HEK293T (cell line): ENCODE measurements around the gene TM9SF4.

ENCODE experiments used
- CTCF ChIA-PET: fragments of 350-600 bp; formaldehyde crosslinking; extraction: SDS; loops from one replicate; lab custom pipeline; 2021; ENCODE audit warnings: antibody characterized with exemption, inconsistent platforms; lab: Yijun Ruan, JAX
- POLR2A ChIA-PET: fragments of 350-600 bp; formaldehyde crosslinking; extraction: SDS; loops from one replicate; lab custom pipeline; 2020; ENCODE audit warnings: antibody characterized with exemption, inconsistent platforms; lab: Yijun Ruan, JAX
- DNase-seq: peaks from one replicate; pipeline ENCODE4 v3.0.0; 2012; ENCODE audit warnings: mixed read lengths; ENCODE audit errors: extremely low spot score
- ARNT ChIP-seq: fragments of 450-650 bp; IDR thresholded peaks from 2 replicates; pipeline ENCODE4 v1.6.1; 2017; ENCODE audit warnings: mild to moderate bottlenecking
- BHLHE40 ChIP-seq: fragments of 450-650 bp; IDR thresholded peaks from 2 replicates; pipeline ENCODE4 v1.6.1; 2016; ENCODE audit warnings: mild to moderate bottlenecking, moderate library complexity, borderline replicate concordance
- CTBP1 ChIP-seq: fragments of 450-650 bp; IDR thresholded peaks from 2 replicates; pipeline ENCODE4 v1.6.1; 2016; ENCODE audit warnings: borderline replicate concordance
- ELF4 ChIP-seq: fragments of 450-650 bp; IDR thresholded peaks from 2 replicates; pipeline ENCODE4 v1.6.1; 2017; ENCODE audit warnings: antibody characterized with exemption
- FOXA1 ChIP-seq: fragments of 450-650 bp; IDR thresholded peaks from 2 replicates; pipeline ENCODE4 v1.6.1; 2016; ENCODE audit warnings: mild to moderate bottlenecking
- FOXK2 ChIP-seq: fragments of 450-650 bp; IDR thresholded peaks from 2 replicates; pipeline ENCODE4 v1.6.1; 2016; ENCODE audit warnings: mild to moderate bottlenecking
- FOXM1 ChIP-seq: fragments of 450-650 bp; IDR thresholded peaks from 2 replicates; pipeline ENCODE4 v1.6.1; 2017; ENCODE audit warnings: mild to moderate bottlenecking, borderline replicate concordance
- HDGF ChIP-seq: fragments of 450-650 bp; IDR thresholded peaks from 2 replicates; pipeline ENCODE4 v1.6.1; 2017; ENCODE audit warnings: antibody characterized with exemption, borderline replicate concordance
- L3MBTL2 ChIP-seq: fragments of 450-650 bp; conservative IDR thresholded peaks from 2 replicates; pipeline ENCODE4 v1.6.1; 2016; ENCODE audit warnings: mild to moderate bottlenecking
- LEF1 ChIP-seq: fragments of 450-650 bp; IDR thresholded peaks from 2 replicates; pipeline ENCODE4 v1.6.1; 2017; ENCODE audit warnings: mild to moderate bottlenecking, borderline replicate concordance
- NFRKB ChIP-seq: fragments of 450-650 bp; IDR thresholded peaks from 2 replicates; pipeline ENCODE4 v1.6.1; 2016; ENCODE audit warnings: mild to moderate bottlenecking, moderate library complexity
- PKNOX1 ChIP-seq: fragments of 450-650 bp; IDR thresholded peaks from 2 replicates; pipeline ENCODE4 v1.6.1; 2016
- SP1 ChIP-seq: fragments of 450-650 bp; IDR thresholded peaks from 2 replicates; pipeline ENCODE4 v1.6.1; 2017
- SUZ12 ChIP-seq: fragments of 450-650 bp; IDR thresholded peaks from 2 replicates; pipeline ENCODE4 v1.6.1; 2016; ENCODE audit warnings: mild to moderate bottlenecking
- TARDBP ChIP-seq: fragments of 450-650 bp; IDR thresholded peaks from 2 replicates; pipeline ENCODE4 v1.6.1; 2016
- ZNF384 ChIP-seq: fragments of 450-650 bp; IDR thresholded peaks from 2 replicates; pipeline ENCODE4 v1.6.1; 2016

Gene TM9SF4

GRCh38 chr20:32215147-32215546, 105.6 kb downstream of the TM9SF4 start:
- no peak for DNase-seq
- ChIA-PET CTCF (no interaction called here), POLR2A (interaction anchor here (1.5 kb wide), 1 partner anchor 8 kb away, joined by 4 read pairs; no protein-coding TSS in a partner anchor)
- no peak for TF ChIP-seq FOXA1
- TF ChIP-seq FOXK2 = no peak
- TF ChIP-seq ELF4 = no peak
- no peak for TF ChIP-seq NFRKB
- no peak for TF ChIP-seq BHLHE40
- no peak for TF ChIP-seq L3MBTL2
- TF ChIP-seq ARNT = no peak
- no peak for TF ChIP-seq ZNF384
- TF ChIP-seq PKNOX1 = no peak
- TF ChIP-seq LEF1 = no peak
- TF ChIP-seq TARDBP = no peak
- no peak for TF ChIP-seq HDGF
- no peak for TF ChIP-seq SUZ12
- no peak for TF ChIP-seq SP1
- no peak for TF ChIP-seq FOXM1
- TF ChIP-seq CTBP1 = no peak

GRCh38 chr20:32215729-32216128, 106.2 kb downstream of the TM9SF4 start:
- TF ChIP-seq NFRKB (no peak), LEF1 (no peak), FOXA1 (no peak), PKNOX1 (no peak), TARDBP (no peak), FOXM1 (no peak), ELF4 (no peak), CTBP1 (no peak), SP1 (no peak), SUZ12 (no peak), BHLHE40 (no peak), FOXK2 (no peak), ARNT (no peak)
- DNase-seq = no peak
- POLR2A ChIA-PET = no interaction called here
- CTCF ChIA-PET = no interaction called here

- TF ChIP-seq ZNF384 = no peak
- no peak for TF ChIP-seq ARNT
- TF ChIP-seq FOXA1 = no peak
- no peak for TF ChIP-seq FOXK2
- ChIA-PET CTCF (no interaction called here), POLR2A (interaction anchor here (0.6 kb wide), 1 partner anchor 100 kb away, joined by 3 read pairs; no protein-coding TSS in a partner anchor)
- DNase-seq = no peak
Measured at GRCh38 chr20:32216179-32217142, 106.9 kb downstream of the TM9SF4 start.
